Effector memory CD8-positive, alpha-beta T cell (primary cell): ENCODE measurements around the gene ITGB2.
A peak's percentile ranks its signal among the peaks of the same experiment; 100 is the strongest.

ENCODE experiments used
- ATAC-seq: fragments of 150-1000 bp; cut with Tn5 transposase; replicated peaks from 2 replicates; pipeline ENCODE4 v1.10.0; 2021; ENCODE audit warnings: mild to moderate bottlenecking, moderate library complexity
- DNase-seq, 3 experiments: peaks; one replicate each; pipeline ENCODE4 v3.0.0; 2021
- H3K27ac Mint-ChIP-seq, 2 donors: one replicate each; pipeline ENCODE4 v1.8.0; 2022; ENCODE audit warnings: mild to moderate bottlenecking in 2 of 2, mixed read lengths in 2 of 2, moderate library complexity in 2 of 2
- H3K27me3 Mint-ChIP-seq, 2 donors: one replicate each; pipeline ENCODE4 v1.8.0; 2022; ENCODE audit warnings: mixed read lengths in 2 of 2
- H3K36me3 Mint-ChIP-seq: one replicate; pipeline ENCODE4 v1.8.0; 2022; ENCODE audit warnings: mild to moderate bottlenecking, moderate library complexity, mixed read lengths; ENCODE audit not compliant: insufficient read depth
- H3K4me1 Mint-ChIP-seq, 2 donors: one replicate each; pipeline ENCODE4 v1.8.0; 2022; ENCODE audit warnings: low read depth in 2 of 2, mixed read lengths in 2 of 2
- H3K4me3 Mint-ChIP-seq, 2 donors: one replicate each; pipeline ENCODE4 v1.8.0; 2022; ENCODE audit warnings: mild to moderate bottlenecking in 2 of 2, mixed read lengths in 2 of 2, moderate library complexity in 2 of 2
- H3K9me3 Mint-ChIP-seq, 2 donors: one replicate each; pipeline ENCODE4 v1.8.0; 2022; ENCODE audit warnings: mixed read lengths in 2 of 2

ITGB2 gene

GRCh38 chr21:44874240-44874496 is 46.5 kb downstream of the ITGB2 start:
- Mint-ChIP-seq H3K27me3 (no peaks in the 10 kb centered on the region), H3K4me1 (peaks cover 36 to 43% of the 10 kb centered on the region in 2 donors), H3K4me3 (peak overlapping the region; percentile 96 to 97), H3K36me3 (peaks cover 27% of the 10 kb centered on the region), H3K27ac (peak overlapping the region; percentile 87 to 97), H3K9me3 (no peaks in the 10 kb centered on the region)
- ATAC-seq (no peak), DNase-seq (no peak)

GRCh38 chr21:44873356-44874239 is 47.1 kb downstream of the ITGB2 start, which contains the start of gene PTTG1IP:
Gene PTTG1IP, minus strand, starts transcription at chr21:44873690. Its CDS starts 74 bp downstream, at chr21:44873616.
- DNase-seq (peak; percentile 99), ATAC-seq (peak; percentile 73)
- H3K27me3 Mint-ChIP-seq: no peaks in the 10 kb centered on the region
- H3K9me3 Mint-ChIP-seq: no peaks in the 10 kb centered on the region
- H3K36me3 Mint-ChIP-seq: peaks cover 27% of the 10 kb centered on the region
- H3K27ac Mint-ChIP-seq: peak within 1 kb of the TSS; percentile 87 to 97
- H3K4me3 Mint-ChIP-seq: peak within 1 kb of the TSS; percentile 96 to 97
- peaks cover 41 to 47% of the 10 kb centered on the region in 2 donors for H3K4me1 Mint-ChIP-seq

- Mint-ChIP-seq H3K27ac (peak overlapping the region; percentile 86 to 87), H3K27me3 (no peaks in the 10 kb centered on the region), H3K36me3 (peaks cover 27% of the 10 kb centered on the region), H3K4me1 (peaks cover 49 to 55% of the 10 kb centered on the region in 2 donors), H3K9me3 (no peaks in the 10 kb centered on the region), H3K4me3 (peak overlapping the region; percentile 96 to 97)
- DNase-seq: no peak
- no peak for ATAC-seq
These were observed 47.9 kb downstream of the ITGB2 start for GRCh38 chr21:44872649-44873355.

GRCh38 chr21:44872323-44872648 is 48.4 kb downstream of the ITGB2 start:
- Mint-ChIP-seq H3K4me3 (peak overlapping the region; percentile 96 to 97), H3K4me1 (peaks cover 54 to 60% of the 10 kb centered on the region in 2 donors), H3K36me3 (peaks cover 28% of the 10 kb centered on the region), H3K9me3 (no peaks in the 10 kb centered on the region), H3K27me3 (no peaks in the 10 kb centered on the region), H3K27ac (peak overlapping the region; percentile 86 to 87)
- ATAC-seq: no peak
- DNase-seq: no peak

GRCh38 chr21:44871576-44872269 is 49.0 kb downstream of the ITGB2 start:
- Mint-ChIP-seq H3K27ac (peak overlapping the region; percentile 86 to 87), H3K27me3 (no peaks in the 10 kb centered on the region), H3K4me3 (peak overlapping the region; percentile 96 to 97), H3K9me3 (no peaks in the 10 kb centered on the region), H3K4me1 (peaks cover 58 to 65% of the 10 kb centered on the region in 2 donors), H3K36me3 (peaks cover 30% of the 10 kb centered on the region)
- DNase-seq (no peak), ATAC-seq (no peak)

- ATAC-seq (peak; percentile 17), DNase-seq (peak in 2 of 3 experiments; percentile 33 to 36)
- H3K4me1 Mint-ChIP-seq: peaks cover 66 to 73% of the 10 kb centered on the region in 2 donors
- H3K9me3 Mint-ChIP-seq: no peaks in the 10 kb centered on the region
- peak overlapping the region; percentile 96 to 97 for H3K4me3 Mint-ChIP-seq
- H3K36me3 Mint-ChIP-seq: peaks cover 30% of the 10 kb centered on the region
- peak overlapping the region; percentile 66 to 86 for H3K27ac Mint-ChIP-seq
- H3K27me3 Mint-ChIP-seq: no peaks in the 10 kb centered on the region
These were observed 49.8 kb downstream of the ITGB2 start for GRCh38 chr21:44870748-44871495.

GRCh38 chr21:44869781-44870747 is 50.6 kb downstream of the ITGB2 start:
- DNase-seq: no peak
- peaks cover 27% of the 10 kb centered on the region for H3K36me3 Mint-ChIP-seq
- H3K27ac Mint-ChIP-seq: peak overlapping the region; percentile 66 to 86
- peak overlapping the region; percentile 96 to 97 for H3K4me3 Mint-ChIP-seq
- H3K27me3 Mint-ChIP-seq: no peaks in the 10 kb centered on the region
- H3K9me3 Mint-ChIP-seq: no peaks in the 10 kb centered on the region
- H3K4me1 Mint-ChIP-seq: peaks cover 71 to 74% of the 10 kb centered on the region in 2 donors
- ATAC-seq: peak; percentile 10

- H3K4me1 Mint-ChIP-seq: peaks cover 65 to 74% of the 10 kb centered on the region in 2 donors
- no peak for DNase-seq
- H3K9me3 Mint-ChIP-seq: no peaks in the 10 kb centered on the region
- H3K4me3 Mint-ChIP-seq: peak overlapping the region; percentile 54 to 74
- peak overlapping the region; percentile 80 to 84 for H3K27ac Mint-ChIP-seq
- no peaks in the 10 kb centered on the region for H3K27me3 Mint-ChIP-seq
- ATAC-seq: no peak
- peaks cover 25% of the 10 kb centered on the region for H3K36me3 Mint-ChIP-seq
These were observed 52.0 kb downstream of the ITGB2 start for GRCh38 chr21:44868707-44869106.

- H3K27me3 Mint-ChIP-seq: no peaks in the 10 kb centered on the region
- ATAC-seq (peak; percentile 78), DNase-seq (peak in 2 of 3 experiments; percentile 56 to 58)
- peaks cover 26% of the 10 kb centered on the region for H3K36me3 Mint-ChIP-seq
- H3K9me3 Mint-ChIP-seq: no peaks in the 10 kb centered on the region
- peak overlapping the region; percentile 54 to 74 for H3K4me3 Mint-ChIP-seq
- peaks cover 70 to 79% of the 10 kb centered on the region in 2 donors for H3K4me1 Mint-ChIP-seq
- H3K27ac Mint-ChIP-seq: peak overlapping the region; percentile 80 to 84
These were observed 52.5 kb downstream of the ITGB2 start for GRCh38 chr21:44867999-44868700.

- ATAC-seq: no peak
- Mint-ChIP-seq H3K27ac (peak overlapping the region; percentile 46 to 80), H3K4me3 (peak overlapping the region in 1 of 2 donors; percentile 74), H3K9me3 (no peaks in the 10 kb centered on the region), H3K36me3 (peaks cover 21% of the 10 kb centered on the region), H3K27me3 (no peaks in the 10 kb centered on the region), H3K4me1 (peaks cover 69 to 77% of the 10 kb centered on the region in 2 donors)
- DNase-seq: no peak
These were observed 53.2 kb downstream of the ITGB2 start for GRCh38 chr21:44867464-44867863.

- H3K4me3 Mint-ChIP-seq: peak overlapping the region; percentile 49 to 57
- H3K4me1 Mint-ChIP-seq: peaks cover 66 to 76% of the 10 kb centered on the region in 2 donors
- H3K27me3 Mint-ChIP-seq: no peaks in the 10 kb centered on the region
- H3K27ac Mint-ChIP-seq: peak overlapping the region; percentile 46 to 80
- H3K9me3 Mint-ChIP-seq: no peaks in the 10 kb centered on the region
- no peak for DNase-seq
- no peak for ATAC-seq
- H3K36me3 Mint-ChIP-seq: peaks cover 25% of the 10 kb centered on the region
These were observed 53.9 kb downstream of the ITGB2 start for GRCh38 chr21:44866780-44867179.
